ENCODE results near the gene STAG1.

The STAG1 gene

DNA sequence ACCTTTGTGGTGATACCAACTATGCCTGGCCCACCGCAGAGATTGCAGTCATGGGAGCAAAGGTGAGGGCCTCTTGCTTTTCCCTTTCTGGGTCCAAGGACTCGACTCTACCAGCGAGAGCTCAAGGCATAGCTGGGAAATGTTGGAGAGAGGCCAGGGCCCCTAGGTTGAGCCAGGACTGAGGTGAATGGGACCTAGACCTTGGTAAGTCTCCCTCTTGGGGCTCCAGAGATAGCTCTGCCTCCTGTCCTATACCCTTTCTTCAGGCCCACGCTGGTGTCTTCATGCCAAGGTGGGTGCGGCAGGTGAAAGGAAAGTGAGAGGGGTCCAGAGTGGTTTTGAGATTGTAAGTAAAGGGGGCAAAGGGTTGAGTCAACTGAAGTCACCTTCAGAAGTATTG is 424.5 kb downstream of the STAG1 start:
- DNase-seq (ENCODE audit: low spot score): no peak

DNA sequence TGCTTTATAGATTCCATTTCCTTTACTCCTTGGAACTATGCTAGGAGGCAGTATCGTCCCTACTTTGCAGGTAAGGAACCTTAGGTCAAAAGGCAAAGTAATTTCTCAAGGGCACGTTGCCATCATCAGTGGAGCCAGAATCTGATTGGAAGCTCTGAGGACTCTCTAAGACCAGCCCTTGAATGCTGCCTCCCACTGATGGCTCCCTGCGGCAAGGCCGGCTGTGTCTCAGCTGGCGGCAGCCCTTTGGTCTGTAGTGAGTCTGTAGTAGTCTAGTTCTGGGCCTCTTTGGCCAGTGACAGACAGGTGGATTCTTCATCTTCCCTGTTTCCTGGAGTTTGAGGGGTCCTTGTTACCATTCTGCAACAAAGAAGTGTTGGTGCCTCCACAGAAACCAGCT is 425.9 kb downstream of the STAG1 start:
- no peak for DNase-seq (ENCODE audit: low spot score)

DNA sequence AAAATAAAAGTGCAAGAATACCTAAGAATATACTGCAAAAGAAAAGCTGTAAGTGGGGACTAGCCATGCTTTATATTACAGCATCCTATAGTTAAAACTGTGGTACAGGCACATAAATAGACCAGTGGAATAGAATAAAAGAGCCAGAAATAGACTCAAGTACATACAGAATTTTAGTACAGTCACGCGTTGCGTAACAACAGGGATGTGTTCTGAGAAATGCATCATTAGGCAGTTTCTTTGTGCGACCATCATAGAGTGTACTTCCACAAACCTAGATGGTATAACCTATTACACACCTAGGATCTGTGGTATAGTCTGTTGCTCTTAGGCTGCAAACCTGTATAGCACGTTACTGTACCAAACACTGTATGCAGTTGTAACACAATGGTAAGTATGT is 440.2 kb downstream of the STAG1 start:
- DNase-seq (ENCODE audit: low spot score): no peak

GRCh38 chr3:136311261-136311660 is 440.9 kb downstream of the STAG1 start:
- DNase-seq (ENCODE audit: low spot score): no peak

DNA sequence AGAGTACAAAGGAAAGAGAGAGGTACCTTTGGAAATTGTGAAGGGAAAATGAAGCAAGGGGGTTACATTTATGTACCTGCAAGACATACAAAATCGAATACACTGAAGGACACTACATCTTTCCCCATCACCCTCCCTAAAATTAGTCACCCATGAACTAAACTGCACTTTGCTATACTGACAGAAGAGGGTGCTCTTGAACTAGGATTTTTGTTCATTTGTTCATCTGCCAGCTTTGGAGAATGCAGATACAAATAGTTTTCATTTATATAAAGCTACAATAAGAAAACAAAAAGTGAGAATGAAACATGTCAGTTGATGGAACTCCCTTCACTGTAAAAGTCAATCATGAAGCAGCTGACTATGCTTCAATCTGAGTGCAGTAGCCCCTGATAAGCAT is 446.3 kb downstream of the STAG1 start:
- no peak for DNase-seq (ENCODE audit: low spot score)

- no peak for DNase-seq (ENCODE audit: low spot score)
Observed at GRCh38 chr3:136300444-136300843, 451.7 kb downstream of the STAG1 start.

DNA sequence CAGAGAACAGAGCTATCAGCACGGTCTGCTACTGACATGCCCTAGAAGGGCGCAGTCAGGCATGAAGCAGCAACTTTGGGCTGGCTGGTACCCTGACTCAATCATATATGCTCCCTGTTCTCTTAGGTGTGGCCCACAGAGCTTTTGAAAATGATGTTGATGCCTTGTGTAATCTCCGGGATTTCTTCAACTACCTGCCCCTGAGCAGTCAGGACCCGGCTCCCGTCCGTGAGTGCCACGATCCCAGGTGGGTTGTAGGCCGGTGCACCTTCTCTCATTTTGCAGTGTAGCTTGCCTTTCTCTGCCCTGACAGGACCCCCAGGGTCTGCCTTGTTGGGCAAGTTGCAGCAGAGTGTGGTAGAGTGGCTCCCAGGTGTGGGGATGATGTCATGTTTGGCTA is 454.4 kb downstream of the STAG1 start:
- DNase-seq (ENCODE audit: low spot score): no peak

GRCh38 chr3:136296960-136297359 is 455.2 kb downstream of the STAG1 start:
- DNase-seq (ENCODE audit: low spot score): peak; percentile 56

GRCh38 chr3:136294176-136294575 is 458.0 kb downstream of the STAG1 start:
- DNase-seq (ENCODE audit: low spot score): no peak

DNA sequence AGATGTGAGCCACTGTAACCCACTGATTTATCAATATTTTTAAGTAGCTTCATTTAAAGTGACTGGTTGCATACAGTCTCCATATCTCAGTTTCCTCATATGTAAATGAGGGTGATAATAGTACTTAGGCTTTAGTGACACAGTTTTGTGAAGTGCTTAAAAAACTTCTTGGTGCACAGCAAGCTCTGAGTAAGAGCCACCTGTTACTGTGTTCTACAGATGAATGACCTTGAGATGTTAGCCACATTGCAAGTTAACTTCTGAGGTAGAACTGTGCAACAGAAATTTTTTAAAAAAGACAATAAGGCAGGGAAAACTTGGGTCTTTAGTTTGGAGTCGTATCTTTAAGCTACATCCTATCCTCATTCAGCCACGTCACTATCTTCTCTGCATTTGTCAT is 458.9 kb downstream of the STAG1 start:
- no peak for DNase-seq (ENCODE audit: low spot score)

DNA sequence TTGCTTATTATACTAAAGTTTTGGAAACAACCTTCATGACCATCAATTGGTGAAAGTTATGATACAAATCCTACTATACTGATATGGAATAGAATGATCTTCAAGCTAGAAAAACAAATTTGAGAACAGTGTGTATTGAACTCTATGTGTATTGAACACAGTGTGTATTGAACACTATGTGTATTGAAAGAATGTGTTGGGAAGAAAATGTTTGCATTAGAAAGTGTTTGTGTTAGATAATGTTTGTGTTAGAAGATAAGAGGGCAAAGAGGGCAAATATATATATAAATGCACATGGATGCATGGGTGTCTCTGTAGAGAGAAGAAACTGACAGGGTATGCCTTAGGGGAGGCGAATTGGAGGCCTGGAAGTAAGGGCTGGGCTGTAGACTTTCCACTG is 459.7 kb downstream of the STAG1 start:
- DNase-seq (ENCODE audit: low spot score): no peak

DNA sequence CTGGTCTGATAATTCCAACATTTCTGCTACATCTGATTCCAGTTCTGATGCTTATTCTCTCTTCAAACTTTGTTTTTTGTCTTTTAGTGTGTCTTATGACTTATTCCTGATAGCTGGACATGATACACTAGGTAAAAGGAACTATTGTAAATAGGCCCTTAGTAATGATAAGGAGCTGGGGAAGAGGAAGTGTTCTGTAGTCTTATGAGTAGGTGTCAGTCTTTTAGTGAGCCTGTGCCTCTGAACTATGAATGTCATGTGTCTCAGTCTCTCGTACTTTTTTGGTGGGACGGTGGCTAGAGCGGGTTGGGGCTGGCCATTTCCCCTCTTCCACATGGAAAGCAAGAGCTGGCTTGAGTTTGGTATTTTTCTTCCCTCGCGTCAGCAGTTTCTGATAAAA is 460.9 kb downstream of the STAG1 start:
- no peak for DNase-seq (ENCODE audit: low spot score)
